GM19468 (cell line): ENCODE data around the gene ADCY2.
"Not testable (repeated sequence)": the region's sequence is repeated elsewhere in the genome, so short reads cannot be mapped to it uniquely, and the experiment has no call there.

Experiments
- ATAC-seq: cut with Tn5 transposase; IDR thresholded peaks from one replicate; pipeline ENCODE4 v1.9.1; 2021; ENCODE audit warnings: mild to moderate bottlenecking, moderate library complexity, moderate number of reproducible peaks; ENCODE audit not compliant: unreplicated experiment; ENCODE audit errors: extremely low read depth

The ADCY2 gene

DNA sequence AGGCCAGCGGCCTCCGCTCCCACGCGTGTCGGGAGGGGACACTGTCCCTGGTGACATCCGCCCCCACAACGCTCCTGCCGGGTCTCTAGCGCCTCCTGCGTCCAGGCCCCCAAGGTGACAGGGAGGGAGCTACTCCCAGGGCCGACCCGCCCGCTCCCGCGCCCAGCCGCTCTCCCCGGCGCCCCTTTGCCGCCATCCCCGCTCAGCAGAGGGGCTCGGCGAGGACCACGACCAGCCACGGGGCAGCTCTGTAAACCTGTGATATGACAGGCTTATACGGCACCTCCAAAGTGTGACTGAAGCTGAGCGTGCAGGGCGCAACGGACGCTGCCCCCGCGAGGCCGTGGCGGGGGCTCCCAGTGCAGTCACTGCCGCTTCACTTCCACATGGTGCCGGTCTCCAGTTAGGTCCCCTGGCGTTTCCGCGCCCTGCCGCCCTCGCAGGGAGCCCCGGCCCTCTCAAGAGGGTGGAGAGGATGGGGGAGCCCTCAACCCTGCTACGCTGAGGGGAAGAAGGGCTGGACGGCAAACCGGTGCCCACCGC lies 978 bp upstream of the ADCY2 start:
- ATAC-seq, result no peak

DNA sequence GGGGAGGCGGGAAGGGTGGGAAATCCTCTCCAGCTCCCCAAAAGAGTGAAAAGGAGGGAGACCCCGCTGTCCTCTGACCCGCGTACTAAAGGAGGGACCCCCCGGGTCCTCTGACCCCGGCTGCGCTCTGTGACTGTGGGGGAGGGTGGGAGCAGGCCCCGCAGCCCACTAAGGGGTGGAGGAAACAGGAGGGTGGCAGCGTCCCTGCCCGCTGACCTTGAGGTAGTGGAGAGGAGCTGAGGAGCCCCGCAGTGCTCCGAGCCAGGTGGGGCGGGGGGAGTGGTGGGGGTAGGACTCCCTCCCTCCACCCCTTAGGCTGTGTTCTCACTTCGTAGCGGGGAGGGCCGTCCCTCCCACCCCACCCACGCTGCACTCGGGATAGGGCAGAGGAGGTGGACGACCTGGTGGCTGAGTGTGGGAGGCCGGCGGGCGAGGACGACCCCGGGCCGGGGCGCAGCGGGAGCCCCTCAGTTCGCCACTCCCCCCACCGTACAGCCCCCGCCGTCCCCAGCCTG lies 449 bp upstream of the ADCY2 start:
- no peak for ATAC-seq

DNA sequence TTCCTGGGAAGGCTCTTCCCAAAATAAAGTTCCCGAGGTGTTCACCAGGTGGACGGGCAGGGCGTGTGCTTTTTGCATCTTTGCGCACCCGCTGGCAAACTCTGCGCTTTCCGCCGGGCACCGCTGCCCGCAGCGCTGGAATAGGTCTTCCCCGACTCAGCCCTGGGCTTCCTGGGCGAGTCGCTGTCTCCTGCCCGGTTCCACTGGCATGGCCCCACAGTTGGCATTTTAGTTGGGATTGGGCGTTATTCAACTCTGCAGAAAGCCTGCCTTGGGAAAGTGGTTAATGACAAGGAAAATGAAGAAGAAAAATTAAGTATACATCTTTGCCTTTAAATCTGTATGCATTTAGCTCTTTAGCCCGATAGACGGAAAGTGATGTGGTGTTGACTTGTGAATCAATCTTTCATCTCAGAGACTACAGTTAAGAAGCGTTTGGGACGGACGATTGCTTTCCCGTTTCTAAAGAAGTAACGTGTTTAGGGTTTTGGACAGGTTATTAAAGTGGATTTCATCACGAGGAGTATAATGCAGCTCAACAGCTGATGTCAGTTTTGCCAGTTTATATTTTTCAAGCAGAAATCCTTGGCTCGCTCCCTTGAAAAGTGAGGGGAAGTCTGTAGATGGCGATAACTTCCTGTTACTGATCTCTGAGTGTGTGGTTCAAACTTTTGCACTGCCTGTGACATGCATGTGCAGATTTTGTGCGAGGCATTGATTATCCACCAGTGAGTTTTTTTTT lies 946 bp downstream of the ADCY2 start:
- no peak for ATAC-seq

DNA sequence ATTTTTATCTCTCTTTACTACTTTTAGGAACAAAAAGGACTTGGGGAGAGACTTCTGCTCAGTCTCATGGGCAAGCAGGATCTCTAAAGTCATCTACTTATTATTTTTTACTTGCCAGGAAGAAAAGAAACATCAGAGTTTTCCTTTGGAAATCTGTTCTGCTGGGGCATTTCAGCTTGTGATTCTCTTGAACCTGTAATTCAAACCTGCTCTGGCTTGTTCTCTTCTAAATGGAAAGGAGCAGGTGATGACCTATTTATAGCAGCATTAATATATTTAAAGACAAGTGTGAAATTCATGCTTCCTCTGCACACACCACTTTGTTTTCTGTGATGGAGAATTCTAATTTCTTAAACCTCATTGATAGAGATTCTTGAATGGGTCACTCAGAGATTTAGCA lies 2.0 kb downstream of the ADCY2 start:
- no peak for ATAC-seq

DNA sequence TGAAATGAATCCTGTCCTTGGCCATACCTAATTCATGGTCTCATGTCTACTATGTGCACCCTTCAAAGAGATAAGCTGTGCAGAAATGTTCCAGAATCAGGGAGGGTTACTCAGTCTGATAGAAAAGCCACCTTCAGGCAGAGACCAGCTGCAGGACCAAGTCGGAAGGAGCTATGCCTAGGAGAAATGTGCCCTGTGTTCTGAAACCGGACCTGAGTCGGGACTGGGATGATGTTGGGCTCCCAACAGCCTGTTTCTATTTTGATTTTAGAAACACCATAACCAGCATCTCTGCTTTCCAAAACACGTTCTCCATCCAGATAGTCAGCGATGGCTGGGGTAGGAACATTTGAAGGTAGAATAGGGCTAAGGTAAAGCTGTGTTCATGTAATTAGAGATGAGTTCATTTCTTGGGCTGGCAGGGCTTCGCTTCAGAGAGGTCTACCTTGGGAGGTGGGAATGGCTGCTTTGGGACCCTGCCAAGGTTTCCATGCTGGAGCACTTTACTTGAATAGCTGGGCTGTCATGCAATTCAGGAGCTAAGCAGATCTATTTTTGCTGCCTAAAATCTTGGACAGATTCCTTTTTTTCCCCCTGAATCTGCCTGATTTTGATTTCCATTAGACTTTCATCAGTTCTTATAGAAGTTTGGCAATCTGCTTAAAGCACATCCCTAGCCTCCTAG lies 2.8 kb downstream of the ADCY2 start:
- ATAC-seq, result no peak

DNA sequence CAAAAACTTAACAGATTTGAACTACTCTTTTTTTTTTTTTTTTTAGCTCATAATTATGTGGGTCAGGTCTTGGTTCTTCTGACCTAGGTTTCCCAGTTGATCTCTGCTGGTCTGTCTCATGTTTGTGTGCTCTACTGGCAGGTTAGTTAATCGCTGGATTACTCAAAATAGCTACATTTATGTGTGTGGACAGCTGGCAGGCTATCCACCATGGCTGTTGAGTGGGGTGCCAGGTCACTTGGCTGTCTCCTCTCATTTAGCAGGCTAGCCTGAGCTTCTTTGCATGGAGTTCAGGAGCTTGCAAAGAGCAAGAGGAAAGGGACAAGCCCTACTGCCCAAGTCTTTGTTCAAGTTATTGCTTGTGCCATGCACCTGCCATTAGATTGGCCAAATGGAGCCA lies 9.3 kb downstream of the ADCY2 start:
- ATAC-seq, result no peak

DNA sequence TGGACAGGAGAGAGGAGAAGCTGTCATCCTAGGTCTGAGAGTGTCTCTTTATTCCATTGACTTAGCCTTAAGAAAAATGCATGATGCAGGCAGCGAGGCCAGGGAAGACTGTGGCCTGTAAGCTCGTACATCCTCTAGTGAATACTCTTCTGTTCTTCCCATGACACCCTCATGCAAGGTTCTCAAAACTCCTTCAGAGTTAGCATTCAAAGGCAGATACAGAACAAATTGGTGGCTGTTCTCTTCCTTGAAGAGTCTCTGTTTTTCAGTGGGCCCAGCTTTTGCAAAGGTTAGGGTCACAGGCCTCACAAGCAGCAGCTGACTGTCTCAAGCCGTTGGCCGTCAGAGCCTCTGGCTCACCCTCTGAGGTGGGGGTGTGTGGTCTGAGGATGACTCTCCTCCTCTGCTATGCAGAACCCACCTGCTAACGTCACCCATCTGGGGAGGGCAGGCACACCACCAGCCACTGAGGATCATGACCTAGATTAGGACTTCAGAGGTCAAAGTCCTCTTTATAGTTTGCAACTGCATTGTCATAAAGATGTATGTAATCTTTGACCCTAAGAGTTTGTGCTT lies 15.1 kb downstream of the ADCY2 start:
- no peak for ATAC-seq

DNA sequence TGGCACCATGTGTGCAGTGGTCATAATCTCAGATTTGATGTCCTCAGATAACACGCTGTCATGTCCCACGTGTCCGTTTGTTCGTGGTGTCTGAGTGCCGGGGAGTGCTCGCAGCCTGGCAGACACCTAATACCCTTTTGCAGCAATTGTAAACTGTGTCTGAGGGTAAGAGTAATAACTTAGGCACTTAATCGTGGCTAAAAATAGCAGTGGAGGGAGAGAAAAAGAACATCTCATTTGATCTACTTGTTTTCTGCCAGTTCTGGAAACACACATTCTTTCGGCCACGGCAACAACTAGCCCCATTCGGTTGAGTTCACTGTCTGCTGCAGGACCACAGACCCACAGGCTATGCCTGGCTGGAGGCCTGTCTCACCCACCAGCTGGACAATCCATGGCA lies 16.5 kb downstream of the ADCY2 start:
- no peak for ATAC-seq

DNA sequence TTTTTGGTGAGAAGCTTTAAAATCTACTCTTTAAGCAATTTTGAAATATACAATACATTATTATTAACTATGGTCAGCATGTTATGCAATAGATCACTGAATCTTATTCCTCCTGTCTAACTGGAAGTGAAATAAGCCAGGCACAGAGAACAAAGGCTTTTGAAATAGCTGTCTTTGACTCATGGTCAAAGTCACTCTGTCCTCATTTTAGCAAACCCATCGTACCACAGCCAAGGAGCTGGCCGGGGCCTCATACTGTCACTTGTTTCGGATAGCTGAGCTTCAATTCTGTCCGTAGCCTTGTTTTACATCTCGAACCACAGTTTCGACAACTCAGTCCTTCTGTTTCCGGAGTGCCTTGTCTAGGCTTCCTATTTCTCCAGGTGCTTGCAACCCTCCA lies 19.2 kb downstream of the ADCY2 start:
- no peak for ATAC-seq

DNA sequence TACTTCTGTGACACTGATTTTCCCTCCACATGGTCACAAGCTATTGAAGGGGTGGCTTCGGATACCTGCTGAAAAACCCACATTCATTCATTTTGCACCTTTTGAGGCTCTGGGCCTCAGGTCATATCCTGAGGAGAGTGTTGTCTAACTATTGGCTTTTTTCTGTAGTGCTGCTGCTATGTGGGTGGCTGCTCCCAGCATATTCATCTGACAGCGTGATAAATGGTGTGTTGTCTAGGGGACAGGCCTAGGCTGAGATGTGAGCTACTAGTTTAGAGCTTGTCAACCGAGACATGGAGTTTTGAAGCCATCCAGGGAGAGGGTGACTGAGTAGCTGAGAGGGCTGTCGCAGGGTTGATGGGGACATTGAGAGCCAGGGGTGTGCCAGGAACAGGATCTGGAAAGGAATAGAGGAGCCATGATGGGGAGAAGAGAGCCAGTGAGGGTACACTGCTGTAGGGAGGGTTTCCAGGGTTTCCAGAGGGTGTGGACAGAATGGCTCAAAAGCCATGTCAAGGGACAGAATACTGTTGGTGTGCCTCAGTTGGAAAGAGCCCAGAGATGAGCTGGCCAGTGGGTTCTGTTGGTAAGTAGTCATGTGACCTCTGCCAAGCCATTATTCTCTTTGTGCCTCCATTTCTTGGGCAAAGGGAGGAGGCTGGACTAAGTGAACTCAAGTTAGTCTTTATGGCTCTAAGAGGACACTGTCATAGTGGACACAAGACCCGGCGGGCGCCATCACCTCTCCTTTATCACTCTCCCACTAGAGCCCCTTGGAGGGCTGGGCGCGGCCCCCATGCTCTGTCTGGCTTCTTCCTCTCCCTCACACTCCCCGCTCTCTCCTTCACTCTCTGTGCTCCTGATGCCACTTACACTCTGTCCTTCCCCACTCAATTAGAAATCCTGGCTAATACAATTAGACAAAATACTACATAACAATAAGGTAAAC lies 19.9 kb downstream of the ADCY2 start:
- no peak for ATAC-seq

DNA sequence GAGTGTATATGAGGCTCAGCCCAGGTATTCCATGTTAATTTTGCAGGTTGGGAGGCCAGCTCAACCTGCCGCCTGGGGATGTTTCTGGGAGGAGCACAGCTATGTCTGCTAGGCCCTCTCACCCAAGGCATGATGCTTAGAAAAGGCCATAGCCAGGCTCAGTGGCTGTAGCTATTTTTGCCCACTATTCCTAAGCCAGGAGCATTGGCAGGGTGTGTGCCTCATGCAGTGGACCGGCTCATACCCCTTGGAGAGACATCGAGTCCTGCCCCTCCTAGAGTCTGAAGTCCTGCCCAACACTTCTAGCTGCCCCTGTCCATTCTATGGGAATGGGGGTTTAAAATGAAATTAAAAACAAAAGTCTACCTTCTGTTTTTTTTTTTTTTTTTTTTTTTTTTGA lies 22.3 kb downstream of the ADCY2 start:
- no peak for ATAC-seq

DNA sequence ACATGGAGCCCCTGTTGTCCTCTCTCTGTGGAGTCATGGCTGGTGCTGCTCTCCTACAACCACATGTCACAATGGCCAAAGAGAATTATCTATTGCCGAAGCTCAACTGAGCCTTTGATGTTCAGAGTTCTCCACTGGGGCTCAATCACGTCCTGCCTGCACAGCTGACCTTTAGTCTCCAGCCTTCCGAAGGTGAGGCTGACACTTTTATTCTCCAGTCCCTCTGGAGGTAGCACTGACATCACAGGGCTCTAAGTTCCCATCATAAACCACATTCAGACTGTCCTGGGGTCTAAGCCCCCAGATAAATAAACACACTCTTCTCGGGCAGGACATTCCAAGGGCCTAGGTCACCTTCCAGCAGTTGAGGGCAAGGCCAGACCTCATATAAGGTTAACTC lies 23.4 kb downstream of the ADCY2 start:
- no peak for ATAC-seq

DNA sequence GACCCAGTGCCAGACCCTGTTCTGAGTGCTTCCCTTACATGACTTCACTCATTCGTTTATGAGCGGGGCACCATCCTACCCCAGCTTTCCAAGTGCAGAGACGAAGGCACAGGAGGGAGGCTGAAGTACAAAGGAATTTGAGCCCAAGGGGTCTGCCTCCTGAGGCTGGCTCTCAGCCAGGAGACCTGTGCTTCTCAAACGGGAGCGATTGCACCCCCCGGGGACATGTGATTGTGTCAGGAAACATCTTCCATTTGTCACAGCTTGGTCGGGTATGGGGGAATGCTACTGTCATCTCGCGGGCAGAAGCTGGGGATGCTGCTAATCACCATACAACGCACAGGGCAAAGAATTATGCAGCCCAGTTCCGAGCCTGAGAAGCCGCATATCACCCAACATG lies 23.9 kb downstream of the ADCY2 start:
- ATAC-seq, result no peak

DNA sequence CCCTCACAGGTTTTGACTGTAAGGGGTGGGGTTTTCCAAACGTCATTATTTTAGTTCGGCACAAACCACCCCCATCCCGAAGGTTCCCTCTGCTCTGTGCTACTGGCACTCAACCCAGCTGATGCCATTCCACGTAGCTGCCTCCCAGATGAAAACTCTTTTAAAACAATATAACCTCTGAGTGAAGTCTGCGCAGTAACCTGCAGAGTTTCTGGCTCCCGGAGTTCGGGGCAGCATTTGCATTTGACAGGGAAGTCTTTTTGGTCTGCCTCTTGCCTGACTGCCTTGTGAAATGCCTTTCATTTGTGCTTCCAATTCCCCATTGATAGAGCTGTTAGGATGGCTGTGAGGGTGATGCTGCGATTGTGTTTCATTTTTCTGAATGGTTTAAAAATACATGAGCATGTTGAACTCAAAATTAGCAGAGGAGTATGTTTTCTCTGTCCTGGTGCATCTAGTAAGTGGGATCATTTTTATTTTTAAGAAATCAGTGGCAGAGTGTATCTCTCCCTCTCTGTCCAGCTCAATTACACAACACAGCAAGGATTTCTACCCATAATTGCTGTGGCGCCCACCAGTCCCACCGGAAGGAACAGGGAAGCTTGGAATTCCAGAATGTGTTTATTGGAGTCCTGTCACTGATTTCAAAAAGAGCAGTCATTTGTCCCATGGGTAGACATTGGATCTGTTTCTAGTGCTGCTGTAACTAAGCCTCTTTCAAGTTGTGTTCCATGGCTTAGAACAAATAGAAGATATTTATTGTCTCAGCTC lies 24.8 kb downstream of the ADCY2 start:
- ATAC-seq, result no peak

DNA sequence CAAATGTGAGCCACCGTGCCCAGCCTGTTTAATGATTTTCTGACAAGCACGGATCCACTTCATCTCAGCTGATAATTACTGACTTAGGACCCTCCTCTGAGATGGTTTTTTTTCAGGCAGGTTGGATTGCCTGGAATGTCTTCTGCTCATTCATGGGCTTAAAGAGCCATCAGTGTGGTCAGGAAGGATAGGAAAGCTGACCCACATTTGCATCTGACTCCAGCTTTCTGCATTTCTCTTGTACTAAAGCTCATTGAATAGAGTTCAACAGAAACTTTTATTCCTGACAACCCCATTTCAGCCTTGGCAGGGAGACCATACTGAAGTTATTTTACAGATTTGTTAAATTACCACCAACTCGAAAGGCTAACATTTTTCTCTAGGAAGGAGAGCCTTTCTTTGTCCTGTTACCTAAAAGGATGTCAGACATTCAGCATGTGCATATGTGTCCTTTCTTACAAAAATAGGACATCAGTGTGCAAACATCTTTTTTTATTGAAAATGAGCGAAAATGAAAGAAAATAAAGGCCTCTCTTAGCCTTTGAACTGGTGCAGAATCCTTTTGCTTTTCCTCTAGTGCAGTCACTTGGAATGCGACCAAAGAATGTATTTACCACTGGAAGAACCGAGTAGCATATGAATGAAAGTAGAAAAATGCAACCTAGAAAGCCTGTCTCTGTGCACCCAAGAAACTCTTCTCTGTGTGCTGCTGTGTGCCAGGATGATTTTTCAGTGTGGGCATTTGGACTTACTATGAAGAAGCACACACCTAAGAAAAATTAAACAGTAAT lies 26.6 kb downstream of the ADCY2 start:
- no peak for ATAC-seq

DNA sequence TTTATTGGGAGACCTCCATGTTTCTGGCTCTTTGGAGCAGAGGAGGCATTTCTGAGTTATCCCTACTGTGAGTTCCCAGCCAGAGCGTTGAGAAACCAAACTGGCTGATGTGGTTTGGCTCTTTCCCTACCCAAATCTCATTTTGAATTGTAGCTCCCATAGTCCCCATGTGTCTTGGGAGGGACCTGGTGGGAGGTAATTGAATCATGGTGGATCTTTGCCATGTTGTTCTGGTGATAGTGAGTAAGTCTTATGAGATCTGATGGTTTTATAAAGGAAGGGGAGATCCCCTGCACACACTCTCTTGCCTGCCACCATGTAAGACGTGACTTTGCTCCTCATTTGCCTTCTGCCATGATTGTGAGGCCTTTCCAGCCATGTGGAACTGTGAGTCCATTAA lies 27.3 kb downstream of the ADCY2 start:
- not testable (repeated sequence) for ATAC-seq

DNA sequence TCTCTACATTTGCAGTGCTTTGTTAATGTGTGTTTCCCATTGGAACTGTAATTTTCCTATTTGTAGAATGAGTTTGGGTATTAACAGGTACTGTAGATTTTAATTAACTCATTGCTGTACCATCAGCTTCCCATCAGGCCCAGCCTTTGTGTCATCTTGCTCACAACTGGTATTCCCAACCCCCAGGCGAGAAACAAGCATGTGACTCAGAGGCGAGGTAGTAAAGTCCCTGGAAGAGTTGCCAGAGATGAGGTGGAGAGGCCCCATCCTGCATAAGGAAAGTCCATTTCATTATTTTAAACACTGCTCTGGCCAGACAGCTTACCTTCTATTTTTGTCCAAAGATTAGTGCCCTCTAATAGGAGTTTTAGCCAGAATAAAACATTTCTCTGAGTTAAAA lies 29.9 kb downstream of the ADCY2 start:
- no peak for ATAC-seq

DNA sequence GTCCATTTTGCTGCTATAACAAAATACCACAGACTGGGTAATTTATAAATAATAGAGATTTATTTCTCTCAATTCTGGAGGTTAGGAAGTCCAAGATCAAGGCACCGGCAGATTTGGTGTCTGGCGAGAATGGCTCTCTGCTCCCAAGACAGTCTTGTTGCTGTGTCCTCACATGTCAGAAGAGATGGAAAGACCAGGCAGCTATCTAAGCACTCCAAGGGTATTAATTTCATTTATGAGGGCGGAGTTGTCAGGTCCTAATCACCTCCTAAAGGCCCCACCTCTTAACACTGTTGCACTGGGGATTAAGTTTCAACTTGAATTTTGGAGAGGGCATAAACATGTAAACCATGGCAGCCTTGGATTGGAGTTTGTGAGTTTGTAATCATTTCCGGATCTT lies 30.3 kb downstream of the ADCY2 start:
- no peak for ATAC-seq

DNA sequence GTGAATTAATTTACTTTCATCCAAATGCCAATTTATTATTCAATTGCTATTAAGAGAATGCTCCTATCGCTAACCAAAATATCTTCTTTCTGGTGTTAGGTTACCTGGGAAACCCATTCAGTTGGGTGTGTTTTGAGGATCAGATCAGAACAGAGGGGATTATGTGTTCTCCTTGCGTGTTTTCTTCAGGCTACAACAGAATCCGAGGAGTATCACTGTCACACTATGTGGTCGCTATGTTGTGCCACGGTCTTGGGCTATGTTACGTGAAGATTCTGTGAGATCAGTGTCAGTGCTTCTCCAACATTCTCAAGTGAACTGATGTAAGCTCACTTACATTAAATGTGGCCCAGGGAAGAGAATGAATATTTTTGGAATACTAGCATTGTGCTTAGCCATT lies 39.0 kb downstream of the ADCY2 start:
- ATAC-seq, result no peak
